ENCODE results near the gene RBM26. TPM values are rescaled to one million over a fixed set of nuclear protein-coding genes. Genes with fewer than 3 reads are reported as not detected.

The RBM26 gene
- polyA plus RNA-seq, 1 of the 3 experiments (the other 2 are of a cell fraction) = 12.5 TPM

DNA sequence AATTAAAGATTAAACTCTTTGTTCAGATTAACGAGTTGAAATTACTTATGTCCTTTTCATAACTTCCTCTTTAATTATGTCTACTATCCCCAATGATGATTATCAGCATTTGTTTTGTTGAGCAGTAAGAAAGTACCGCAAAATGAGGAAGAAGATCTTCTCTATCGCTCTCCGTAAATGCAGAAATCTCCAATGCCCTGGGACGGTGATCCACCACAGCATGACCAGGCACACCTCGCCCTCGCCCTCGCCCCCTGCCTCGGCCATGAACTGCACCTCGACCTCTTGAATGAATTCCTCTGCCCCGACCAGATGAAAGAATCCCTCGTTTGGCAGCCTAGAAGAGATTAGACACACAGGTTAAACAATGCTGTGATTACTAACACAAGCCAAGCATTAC lies 69.1 kb downstream of the RBM26 start (continued):
- TF ChIP-seq, protein P1, sequence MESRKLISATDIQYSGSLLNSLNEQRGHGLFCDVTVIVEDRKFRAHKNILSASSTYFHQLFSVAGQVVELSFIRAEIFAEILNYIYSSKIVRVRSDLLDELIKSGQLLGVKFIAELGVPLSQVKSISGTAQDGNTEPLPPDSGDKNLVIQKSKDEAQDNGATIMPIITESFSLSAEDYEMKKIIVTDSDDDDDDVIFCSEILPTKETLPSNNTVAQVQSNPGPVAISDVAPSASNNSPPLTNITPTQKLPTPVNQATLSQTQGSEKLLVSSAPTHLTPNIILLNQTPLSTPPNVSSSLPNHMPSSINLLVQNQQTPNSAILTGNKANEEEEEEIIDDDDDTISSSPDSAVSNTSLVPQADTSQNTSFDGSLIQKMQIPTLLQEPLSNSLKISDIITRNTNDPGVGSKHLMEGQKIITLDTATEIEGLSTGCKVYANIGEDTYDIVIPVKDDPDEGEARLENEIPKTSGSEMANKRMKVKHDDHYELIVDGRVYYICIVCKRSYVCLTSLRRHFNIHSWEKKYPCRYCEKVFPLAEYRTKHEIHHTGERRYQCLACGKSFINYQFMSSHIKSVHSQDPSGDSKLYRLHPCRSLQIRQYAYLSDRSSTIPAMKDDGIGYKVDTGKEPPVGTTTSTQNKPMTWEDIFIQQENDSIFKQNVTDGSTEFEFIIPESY (IDR thresholded peaks at IDR 0.05; ENCODE audit: borderline replicate concordance, low read depth) = no peak
- no peak for TF ChIP-seq ELF1 (IDR thresholded peaks at IDR 0.05)
- TF ChIP-seq NRF1 (IDR thresholded peaks at IDR 0.05; ENCODE audit: low read depth, low read length) = no peak
- no peak for TF ChIP-seq TCF12 (IDR thresholded peaks at IDR 0.05)
- TF ChIP-seq, protein P2, sequence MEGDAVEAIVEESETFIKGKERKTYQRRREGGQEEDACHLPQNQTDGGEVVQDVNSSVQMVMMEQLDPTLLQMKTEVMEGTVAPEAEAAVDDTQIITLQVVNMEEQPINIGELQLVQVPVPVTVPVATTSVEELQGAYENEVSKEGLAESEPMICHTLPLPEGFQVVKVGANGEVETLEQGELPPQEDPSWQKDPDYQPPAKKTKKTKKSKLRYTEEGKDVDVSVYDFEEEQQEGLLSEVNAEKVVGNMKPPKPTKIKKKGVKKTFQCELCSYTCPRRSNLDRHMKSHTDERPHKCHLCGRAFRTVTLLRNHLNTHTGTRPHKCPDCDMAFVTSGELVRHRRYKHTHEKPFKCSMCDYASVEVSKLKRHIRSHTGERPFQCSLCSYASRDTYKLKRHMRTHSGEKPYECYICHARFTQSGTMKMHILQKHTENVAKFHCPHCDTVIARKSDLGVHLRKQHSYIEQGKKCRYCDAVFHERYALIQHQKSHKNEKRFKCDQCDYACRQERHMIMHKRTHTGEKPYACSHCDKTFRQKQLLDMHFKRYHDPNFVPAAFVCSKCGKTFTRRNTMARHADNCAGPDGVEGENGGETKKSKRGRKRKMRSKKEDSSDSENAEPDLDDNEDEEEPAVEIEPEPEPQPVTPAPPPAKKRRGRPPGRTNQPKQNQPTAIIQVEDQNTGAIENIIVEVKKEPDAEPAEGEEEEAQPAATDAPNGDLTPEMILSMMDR (IDR thresholded peaks at IDR 0.05) = no peak
- TF ChIP-seq, protein P3, sequence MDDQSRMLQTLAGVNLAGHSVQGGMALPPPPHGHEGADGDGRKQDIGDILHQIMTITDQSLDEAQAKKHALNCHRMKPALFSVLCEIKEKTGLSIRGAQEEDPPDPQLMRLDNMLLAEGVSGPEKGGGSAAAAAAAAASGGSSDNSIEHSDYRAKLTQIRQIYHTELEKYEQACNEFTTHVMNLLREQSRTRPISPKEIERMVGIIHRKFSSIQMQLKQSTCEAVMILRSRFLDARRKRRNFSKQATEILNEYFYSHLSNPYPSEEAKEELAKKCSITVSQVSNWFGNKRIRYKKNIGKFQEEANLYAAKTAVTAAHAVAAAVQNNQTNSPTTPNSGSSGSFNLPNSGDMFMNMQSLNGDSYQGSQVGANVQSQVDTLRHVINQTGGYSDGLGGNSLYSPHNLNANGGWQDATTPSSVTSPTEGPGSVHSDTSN (IDR thresholded peaks at IDR 0.05) = no peak
- no peak for TF ChIP-seq RFX5 (IDR thresholded peaks at IDR 0.05; ENCODE audit: low read length)
- no peak for TF ChIP-seq POLR2AphosphoS5 (IDR thresholded peaks at IDR 0.05; ENCODE audit: low read depth, low read length)
- TF ChIP-seq MEF2A (IDR thresholded peaks at IDR 0.05; ENCODE audit: borderline replicate concordance, low read depth) = no peak
- TF ChIP-seq JUND (IDR thresholded peaks at IDR 0.05) = no peak
- TF ChIP-seq, protein P4, sequence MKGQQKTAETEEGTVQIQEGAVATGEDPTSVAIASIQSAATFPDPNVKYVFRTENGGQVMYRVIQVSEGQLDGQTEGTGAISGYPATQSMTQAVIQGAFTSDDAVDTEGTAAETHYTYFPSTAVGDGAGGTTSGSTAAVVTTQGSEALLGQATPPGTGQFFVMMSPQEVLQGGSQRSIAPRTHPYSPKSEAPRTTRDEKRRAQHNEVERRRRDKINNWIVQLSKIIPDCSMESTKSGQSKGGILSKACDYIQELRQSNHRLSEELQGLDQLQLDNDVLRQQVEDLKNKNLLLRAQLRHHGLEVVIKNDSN (IDR thresholded peaks at IDR 0.05; ENCODE audit: borderline replicate concordance, low read depth) = no peak
- no peak for TF ChIP-seq GABPA (IDR thresholded peaks at IDR 0.05; ENCODE audit: low read depth)
- TF ChIP-seq FOSL2 (IDR thresholded peaks at IDR 0.05; ENCODE audit: borderline replicate concordance, low read depth) = no peak

DNA sequence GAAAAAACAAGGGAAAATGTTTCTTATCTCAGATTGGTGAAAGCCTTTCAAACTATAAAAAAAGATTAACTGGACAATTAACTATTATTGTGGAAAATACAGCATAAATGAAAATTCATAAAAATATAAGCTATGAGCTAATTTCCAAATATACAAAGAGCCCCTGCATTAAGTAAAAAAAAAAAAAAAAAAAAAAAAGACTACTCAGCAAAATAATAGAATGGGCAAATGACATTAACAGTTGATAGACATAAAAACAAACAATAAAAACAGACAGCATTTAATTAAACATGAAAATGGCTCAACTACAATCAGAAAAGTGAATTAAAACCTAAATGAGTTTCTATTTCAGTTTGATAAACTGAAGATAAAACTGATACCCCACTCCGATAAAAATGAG lies 77.5 kb downstream of the RBM26 start:
- POLR2A ChIA-PET = no interaction called here
- CTCF ChIA-PET = interaction anchor here (1.4 kb wide), 1 partner anchor 17 kb away, joined by 6 read pairs; no protein-coding TSS in a partner anchor
- Histone ChIP-seq H3K27ac (ENCODE audit: low read depth in 2 of 2, low read length in 1 of 2) (no peak overlapping the region), H3K36me3 (replicated peaks in 1 of 2; ENCODE audit: control insufficient read depth in 1 of 2, insufficient read depth in 2 of 2, low read length in 1 of 2) (peaks cover 74 to 76% of the 10 kb centered on the region in 2 experiments), H2AFZ (ENCODE audit: low read depth) (no peak overlapping the region), H3K27me3 (ENCODE audit: insufficient read depth) (no peaks in the 10 kb centered on the region), H4K20me1 (ENCODE audit: insufficient read depth) (no peaks in the 10 kb centered on the region), H3K4me3 (ENCODE audit: low read depth in 2 of 2, low read length in 1 of 2) (no peak overlapping the region), H3K9me2 (no peaks in the 10 kb centered on the region), H3K79me2 (ENCODE audit: insufficient read depth) (no peaks in the 10 kb centered on the region; the same call in 1 of the 2 replicates), H3K4me1 (ENCODE audit: control insufficient read depth in 1 of 2, insufficient read depth in 2 of 2, low read depth in 1 of 2, low read length in 1 of 2) (no peaks in the 10 kb centered on the region; a peak in 1 of 4 replicates), H3K4me2 (no peak overlapping the region), H3K9me3 (no peaks in the 10 kb centered on the region), H3F3A (replicated peaks; ENCODE audit: insufficient read depth) (no peaks in the 10 kb centered on the region), H3K9ac (no peak overlapping the region)
- 100% methylated on average over 1 of the region's 1 CpG for WGBS (ENCODE audit: low lambda C conversion rate)
- TF ChIP-seq SMC3 (IDR thresholded peaks at IDR 0.05; ENCODE audit: low read depth, low read length) = no peak
- TF ChIP-seq ELF1 (IDR thresholded peaks at IDR 0.05) = no peak
- TF ChIP-seq, protein P5, sequence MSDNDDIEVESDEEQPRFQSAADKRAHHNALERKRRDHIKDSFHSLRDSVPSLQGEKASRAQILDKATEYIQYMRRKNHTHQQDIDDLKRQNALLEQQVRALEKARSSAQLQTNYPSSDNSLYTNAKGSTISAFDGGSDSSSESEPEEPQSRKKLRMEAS (IDR thresholded peaks at IDR 0.05; ENCODE audit: low read depth) = no peak
- TF ChIP-seq, protein P2 (IDR thresholded peaks at IDR 0.05) = no peak
- TF ChIP-seq, protein P3 (IDR thresholded peaks at IDR 0.05) = no peak
- no peak for TF ChIP-seq RCOR1 (IDR thresholded peaks at IDR 0.05; ENCODE audit: low read length)
- no peak for TF ChIP-seq MXI1 (IDR thresholded peaks at IDR 0.05; ENCODE audit: low read depth, low read length)
- no peak for DNase-seq

Measured in SK-N-SH (cell line).